NCI-H2171 (cell line): ENCODE results near the gene CREB3.

Experiments used
- DNase-seq: peaks from one replicate; lab custom pipeline; 2025; lab: John Stamatoyannopoulos, UW

The CREB3 gene

DNA sequence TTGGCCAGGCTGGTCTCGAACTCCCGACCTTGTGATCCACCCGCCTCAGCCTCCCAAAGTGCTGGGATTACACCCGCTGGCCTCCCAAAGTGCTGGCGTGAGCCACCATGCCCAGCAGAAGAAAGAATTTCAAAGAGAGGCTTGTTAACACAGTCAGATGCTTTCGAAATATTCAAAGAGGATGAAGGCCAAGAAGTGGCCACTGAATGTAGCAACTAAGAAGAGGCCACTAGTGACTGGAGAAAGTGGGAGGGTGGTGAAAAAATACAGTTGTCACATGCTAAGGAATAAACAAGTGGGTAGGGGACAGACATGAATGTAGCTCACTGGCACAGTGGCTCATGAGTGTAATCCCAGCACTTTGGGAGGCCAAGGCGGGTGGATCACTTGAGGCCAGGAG, 29.8 kb upstream of the CREB3 start:
- DNase-seq = no peak

DNA sequence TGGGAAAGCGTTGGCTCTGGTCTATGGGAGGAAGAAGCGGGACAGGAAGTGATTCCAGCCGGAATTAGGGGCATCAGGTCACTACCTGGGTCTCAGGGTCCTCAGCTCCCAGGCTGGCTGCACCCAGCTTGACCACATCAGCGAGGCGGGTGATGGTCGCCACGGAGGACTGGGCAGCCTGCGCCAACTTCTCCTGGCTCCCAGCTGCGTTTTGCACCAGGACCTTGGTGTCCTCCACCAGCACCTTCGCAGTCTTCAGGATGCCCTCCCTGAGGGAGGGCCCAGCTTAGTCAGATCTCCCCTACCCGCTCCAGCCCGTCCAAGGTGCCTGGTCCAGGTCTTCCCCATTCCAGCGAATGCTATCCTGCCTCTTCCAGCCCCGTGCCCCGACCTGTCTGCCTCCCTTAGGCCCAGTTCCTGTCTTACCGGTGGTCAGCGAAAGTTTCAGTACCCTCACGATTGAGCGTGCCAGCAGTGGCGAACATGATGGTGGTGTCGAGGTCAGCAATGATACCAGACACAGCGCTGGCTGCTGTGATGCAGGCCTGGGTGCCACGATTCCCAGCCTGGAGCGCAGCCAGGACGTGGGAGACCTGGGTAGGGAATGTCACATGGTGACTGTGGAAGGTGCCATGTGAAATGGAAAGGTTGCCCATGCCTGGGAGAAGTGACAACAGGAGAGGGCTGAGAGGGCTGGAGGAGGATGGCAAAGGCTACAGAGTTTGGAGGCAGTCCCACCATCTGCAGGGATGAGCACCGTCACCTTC, 28.4 kb upstream of the CREB3 start:
- no peak for DNase-seq

DNA sequence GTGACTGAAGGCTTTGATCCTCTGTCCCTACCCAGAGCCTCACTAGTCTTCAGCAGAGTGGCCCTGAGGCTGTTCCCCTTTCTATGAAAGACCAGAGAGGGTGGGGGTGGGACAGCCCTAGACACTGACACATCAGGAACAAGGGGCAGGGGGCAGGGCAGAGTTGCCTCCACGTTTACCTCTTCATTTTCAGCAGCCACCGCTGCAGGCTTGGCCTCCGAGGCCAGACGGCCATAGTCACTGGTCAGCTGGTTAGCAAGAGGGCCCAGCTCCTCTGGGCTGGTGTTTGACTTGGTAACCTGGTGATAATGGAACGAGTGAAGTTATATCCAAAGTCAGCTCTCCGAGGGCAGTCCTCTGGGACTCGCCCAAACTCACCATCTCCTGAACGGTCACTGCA, 27.1 kb upstream of the CREB3 start:
- no peak for DNase-seq

DNA sequence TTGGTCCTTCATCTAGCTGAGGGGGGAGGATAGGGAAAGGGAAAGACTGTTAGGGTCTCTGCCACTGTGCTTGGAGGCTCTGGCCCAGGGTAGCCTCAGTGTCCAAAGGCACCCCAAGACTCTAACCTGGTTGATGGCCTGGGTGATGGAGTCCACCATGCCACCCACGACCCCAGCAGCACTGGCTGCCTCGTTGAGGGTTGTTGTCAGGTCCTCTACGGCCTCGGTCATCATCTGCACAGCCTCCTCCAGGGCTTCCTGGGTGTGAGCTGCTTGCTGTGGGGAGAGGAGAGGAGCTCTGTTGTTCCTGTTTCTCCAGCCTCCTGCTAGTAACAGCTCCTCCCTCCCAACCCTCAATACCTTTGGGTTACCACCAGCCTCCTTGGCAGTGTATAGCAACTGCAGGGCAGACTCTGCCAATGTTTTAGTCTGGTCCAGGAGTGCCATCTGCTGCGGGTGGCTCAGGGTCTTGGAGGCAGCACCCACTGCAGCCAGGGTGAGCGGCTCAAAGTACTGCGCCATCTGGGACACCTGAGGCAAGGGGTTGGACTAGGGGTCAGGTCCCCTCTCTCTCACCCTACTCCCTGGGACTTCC, 26.5 kb upstream of the CREB3 start:
- no peak for DNase-seq

DNA sequence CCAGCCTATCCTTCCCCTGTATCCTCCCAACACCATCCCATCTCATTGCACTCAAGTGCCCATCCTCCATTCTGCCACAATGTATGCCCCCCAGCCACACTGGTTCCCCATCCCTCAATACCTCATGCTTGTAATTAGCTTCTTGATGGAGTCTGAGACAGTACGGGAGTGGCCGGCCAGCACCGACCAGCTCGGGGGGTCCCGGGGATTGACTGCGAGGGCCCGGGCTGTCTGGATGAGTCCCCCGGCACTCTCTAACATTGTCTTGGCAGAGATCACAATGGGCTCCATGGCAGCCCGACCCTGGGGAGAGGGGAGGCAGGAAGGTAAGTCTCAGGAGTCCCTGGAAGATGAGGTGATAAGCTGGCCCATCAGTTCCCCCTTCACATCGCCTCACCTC, 25.5 kb upstream of the CREB3 start:
- no peak for DNase-seq

DNA sequence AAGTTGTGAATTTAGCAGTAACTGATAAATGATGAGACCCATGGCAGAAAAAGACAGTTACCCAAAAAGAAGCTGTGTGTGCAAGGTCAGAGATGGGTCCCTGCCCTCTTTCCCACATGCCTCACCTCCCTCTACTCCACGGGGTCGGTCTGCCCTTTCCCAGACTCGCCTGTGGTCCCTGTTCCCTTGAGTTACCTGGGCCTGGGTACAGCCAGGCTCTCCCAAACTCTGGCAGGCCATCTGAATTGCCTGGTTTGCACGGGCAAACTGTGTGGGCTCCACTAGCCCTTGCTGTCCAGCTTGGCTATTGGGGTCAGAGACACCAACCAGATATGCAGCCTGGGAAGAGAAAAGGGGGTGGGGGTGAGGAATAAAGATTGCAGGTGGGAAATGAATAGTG, 24.3 kb upstream of the CREB3 start:
- no peak for DNase-seq

DNA sequence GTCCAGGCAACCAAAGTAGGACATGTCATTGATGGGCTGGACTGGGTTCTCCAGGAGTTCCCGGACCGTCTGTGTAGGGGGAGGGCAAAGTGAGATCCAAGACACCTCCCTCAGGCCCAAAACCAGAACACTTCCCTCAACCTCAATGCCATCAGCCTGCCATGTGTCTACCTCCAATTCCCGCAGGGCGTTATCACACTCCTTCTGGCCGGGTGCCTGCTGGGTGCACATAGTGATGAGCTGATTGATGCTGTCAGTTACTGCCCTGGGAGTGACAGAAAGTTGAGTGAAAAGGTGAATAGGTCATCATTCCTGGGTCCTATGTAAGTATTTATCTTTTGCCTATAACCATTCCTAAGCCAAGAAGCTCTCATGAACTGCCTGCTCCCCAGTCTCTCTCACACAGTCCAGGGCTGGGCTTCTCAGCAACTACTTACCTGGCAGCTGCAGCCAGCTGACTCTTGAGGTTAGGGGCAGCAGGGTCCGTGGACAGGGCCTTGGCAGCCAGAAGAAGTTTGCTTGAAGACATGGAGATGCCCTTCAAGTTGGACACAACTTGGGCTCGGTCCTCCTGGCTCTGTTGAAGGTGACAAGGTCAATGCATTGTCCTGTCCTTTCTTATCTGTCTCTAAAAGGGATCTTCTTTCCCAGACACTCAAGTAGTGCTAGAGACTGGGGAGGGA, 21.5 kb upstream of the CREB3 start:
- no peak for DNase-seq

DNA sequence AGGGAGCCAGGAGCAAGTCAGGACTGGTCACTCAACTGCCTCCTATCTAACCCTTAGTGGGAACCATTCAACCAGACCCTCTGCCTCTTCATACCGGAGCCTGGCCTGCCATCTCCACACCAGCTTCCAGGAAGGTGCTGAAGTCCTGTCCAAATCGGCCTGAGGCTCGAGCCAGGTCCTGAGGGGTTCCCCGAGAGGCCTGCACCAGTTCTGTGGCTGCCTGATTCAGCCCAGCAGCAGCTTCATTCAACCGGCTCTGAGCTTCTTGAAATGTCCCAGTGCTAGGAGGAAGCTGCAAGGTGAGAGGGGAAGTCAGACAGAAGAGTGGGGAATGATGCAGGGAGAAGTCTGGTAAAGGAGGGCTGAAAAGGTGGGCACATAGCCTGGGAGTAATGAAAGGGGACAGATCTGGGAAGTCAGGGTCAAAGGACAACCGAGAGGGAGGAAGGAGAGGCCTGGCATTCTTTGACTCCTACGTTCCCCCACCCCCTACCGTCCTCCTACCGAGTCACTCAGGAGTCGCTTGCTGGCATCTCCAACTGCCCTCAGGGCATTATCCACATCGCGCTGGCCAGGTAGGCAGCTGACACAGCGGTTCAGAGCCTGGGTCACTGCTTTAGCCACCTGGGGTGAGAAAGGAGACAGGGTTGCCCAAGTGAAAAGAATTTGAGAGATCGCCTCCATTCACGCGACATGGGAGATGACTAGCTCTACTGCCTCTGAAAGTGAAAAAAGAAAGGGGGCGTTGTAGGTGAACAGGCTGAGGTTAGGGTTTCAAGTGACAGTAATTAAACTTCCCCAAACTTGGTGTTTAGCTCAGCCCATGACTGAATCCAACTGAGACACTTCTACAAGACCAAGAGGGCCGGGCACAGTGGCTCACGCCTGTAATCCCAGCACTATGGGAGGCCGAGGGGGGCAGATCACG, 20.7 kb upstream of the CREB3 start:
- DNase-seq = no peak

DNA sequence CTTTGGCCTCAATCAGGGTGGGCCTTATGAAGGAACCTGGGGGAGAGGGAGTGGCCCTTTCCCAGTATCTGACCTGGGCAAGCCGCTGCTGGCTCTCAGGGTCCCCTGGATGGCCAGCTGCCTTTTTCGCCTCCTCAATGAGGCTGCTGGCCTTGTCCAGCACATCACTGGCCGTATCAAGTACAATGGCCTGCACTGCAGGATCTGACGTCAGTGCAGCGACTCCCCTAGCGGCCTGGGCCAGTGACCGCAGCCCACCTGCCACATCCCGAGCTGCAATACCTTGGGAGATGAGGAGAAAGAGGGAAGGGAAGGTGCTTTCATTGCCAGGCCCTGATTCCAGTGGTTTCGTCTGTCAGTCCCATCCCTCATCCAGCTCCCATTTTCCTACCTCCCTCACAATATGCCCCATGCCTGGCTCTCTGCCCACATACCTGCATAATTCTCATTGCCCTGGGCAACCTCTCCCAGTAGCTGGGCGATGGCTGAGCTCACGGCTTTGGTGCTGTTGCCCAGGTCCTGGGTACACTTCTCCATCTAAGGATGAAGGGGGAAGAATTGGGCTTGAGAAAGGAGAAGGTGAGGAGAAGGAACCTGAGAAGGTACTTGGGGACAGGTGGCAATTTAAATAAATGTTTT, 19.6 kb upstream of the CREB3 start:
- no peak for DNase-seq

DNA sequence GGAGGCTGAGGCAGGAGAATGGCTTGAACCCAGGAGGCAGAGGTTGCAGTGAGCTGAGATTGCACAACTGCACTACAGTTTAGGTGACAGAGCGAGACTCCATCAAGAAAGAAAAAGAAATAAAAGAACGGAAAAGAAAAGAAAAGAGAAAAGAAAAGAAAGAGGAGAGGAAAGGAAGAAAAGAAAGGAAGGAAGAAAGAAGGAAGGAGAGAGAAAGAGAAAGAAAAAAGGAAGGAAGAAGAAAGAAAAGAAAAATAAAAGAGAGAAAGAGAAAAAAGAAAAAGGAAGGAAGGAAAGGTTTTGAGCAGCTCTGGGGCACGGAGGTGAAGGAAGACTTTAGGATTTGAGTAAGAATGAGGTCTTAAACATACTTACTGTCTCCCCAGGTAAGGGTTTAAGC, 18.9 kb upstream of the CREB3 start:
- no peak for DNase-seq

DNA sequence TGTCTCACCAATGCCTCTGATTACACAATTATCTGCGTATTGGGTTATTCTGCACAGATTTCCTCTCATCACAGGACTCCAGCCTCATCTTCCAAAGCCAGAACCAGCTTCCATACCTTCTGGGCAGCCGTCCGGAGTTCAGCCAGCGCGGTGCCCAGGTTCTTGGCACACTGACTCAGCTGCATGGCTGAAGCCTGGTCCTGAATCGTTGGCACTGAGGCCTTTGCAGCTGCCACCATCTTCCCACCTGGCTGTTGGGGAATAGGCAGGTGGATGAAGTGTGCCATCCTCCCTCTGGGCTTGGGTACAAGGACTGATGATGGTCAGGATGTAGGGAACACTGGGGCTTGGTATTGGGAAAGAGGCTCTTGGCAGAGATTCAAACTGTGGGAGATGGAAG, 18.3 kb upstream of the CREB3 start:
- no peak for DNase-seq

DNA sequence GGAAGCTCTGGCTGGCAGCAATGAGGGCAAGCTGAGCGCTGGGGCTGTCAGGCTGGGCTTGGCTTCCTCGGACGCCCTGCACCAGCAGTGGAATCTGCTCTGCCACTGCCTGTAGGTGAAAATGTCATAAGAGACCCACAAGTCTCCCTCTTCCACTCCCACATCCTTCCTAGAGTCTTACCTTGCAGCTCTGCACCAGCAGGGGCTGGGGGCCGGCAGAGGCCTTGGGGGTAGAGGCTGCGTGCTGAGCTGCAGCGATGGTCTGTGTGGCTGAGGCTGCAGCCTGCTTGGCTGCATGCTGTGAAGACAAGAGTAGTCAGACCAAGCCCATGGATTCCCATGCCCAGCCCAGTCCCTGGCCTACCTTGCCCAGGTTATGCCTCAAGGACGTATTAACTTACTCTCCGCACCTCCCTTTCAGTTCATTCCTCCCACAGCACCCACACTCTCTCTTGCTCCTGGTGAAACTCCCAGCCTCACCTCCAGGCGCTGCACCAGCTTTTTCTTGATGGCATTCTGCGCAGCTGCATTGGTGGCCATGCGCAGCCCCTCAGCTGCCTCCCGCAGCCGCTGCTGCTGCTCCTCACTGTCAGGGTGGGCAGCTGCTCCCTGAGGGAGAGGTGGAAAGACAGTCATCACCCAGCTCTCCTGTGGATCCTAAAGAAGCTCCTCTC, 17.8 kb upstream of the CREB3 start:
- no peak for DNase-seq

DNA sequence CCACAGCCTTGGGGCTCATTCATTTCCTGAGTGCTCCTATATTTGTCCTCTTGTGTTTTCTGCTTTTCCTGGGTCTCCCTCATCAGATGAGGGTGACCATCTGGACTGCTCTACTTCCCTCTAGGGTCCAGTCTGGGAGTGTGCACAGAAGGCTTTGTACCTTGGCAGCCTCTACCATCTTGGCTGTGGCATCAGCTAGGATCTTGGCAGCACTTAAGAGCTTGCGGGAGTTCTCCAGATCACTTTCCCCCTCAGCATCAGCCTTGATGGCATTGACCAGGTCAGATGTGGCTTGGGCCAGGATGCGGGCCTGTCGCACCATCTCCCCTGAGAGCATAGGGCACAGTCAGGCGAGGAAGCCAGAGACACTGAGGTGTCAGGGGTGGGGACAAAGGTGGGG, 16.2 kb upstream of the CREB3 start:
- no peak for DNase-seq

DNA sequence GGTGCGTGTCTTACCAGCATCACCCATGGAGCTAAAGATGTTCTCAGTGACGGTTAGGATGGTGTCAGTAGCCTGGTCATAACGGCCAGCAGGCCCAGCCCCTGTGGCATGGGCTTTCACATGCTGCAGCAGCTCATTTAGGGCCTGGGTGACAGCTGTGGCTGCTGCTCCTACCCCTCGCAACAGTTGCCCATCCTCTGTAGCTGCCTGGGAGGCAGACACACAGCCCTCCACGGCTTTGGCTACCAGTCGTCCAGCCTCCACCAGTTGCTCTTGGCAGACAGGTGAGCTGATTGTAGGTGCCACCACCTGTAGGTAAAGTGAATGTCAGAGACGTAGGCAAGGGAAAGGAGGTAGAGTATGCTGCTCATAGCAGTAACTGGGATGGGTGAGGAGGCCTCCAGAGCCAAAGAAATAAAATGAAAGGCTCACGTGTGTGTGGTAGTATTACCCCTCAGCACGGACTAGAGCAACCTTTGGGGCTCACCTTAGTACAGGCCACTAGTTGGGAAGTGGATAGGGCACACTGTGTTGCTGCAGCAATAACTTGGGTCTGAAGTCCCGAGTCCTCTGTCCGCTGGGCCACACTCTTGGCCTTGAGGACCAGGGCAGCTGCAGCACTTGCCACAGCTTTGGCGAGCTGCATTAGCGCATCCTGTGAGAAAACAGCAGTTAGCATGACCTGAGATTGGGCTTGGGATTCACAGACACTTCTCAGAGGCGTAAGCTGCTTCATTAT, 15.2 kb upstream of the CREB3 start:
- DNase-seq = no peak

DNA sequence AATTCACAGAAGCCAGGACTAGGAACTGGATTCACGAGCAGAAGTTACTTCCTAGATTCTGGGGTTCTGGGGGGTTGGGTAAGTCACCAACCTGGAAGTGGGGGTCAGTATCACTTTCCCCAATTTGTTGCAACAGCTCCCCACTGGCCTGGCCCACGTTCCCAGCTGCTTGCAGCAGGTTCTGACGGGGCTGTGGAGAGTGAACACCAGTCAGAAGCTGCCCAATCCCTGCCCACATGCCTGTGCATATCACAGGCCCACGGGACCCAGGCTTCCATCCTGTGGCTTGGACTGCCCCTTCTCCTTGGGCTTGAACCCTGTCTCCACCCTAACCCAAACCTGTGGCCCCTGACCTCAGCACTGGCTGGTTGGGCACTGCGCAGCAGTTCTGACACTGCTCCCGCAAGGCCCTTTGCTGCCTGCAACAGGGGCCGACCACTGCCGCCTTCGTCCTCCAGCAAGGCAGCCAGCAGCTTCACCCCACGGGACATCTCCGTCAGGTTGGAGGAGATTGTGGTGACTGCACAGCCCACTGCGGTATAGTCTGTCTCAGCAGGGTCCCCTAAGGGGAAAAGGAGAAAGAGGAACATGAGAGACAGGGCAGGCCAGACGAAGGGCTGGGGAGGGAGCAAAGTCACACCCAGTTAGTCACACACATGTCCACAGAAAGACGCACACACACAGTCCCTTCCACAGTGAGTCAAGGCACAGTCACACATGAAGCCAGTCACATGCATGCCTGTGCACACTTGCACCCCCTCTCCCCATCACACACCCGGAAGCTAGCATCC, 13.6 kb upstream of the CREB3 start:
- DNase-seq = no peak

DNA sequence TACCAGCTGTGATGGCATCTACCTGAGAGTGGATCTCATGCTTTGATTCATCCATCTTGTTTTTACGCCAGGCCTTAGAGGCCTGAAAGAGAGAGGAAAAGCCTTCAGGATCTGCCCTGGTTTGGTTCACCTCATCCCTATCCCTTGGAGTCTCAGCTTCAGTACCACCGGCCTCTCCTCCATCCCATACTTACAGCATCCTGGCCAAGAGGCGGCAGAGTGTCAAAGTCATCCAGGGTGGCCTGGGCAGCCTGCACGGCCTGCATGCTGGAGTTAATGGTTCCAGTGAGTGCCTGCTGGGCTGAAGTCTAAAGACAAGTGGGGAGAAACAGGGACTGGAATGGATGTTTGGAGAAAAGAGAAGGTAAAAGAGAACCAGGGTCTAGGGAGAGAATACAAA, 12.9 kb upstream of the CREB3 start:
- no peak for DNase-seq

DNA sequence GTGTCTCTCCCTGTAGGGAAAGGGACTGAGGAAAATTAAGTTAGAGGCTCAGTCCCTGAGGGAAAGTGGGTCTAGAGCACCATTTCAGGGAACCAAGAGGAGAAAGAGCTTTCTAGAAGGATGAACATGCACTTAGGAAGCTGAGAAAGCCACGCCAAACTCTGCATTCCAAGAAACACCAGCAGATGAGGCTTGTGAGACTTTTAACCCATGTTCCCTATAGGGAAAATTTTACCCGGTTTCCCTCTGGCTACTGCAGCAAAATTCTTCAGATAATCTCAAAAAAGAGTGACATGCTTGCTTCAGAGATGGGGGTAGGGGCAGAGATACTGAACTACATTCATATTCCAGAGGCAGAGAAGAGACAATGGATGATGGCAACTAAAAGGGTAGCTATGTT, 9.0 kb upstream of the CREB3 start:
- DNase-seq = no peak

DNA sequence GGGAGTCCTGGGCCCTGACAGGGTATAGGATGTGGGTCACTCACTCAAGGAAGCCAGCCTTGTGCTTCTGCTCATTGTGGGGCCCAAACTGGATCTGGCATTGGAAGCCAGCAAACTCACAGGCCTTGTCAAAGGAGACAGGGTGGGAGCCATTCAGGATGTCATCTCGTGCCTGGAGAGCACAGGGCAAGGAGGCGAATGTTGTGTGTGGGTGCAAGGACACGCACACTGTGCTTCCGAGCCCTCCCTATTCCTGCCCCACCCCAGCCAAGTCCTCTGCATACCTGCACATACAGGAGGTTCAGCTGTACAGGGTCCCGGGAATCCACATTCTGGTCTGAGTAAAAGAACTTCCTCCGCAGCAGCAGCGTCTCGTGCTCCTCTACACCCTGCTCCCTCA, 8.6 kb upstream of the CREB3 start:
- no peak for DNase-seq

DNA sequence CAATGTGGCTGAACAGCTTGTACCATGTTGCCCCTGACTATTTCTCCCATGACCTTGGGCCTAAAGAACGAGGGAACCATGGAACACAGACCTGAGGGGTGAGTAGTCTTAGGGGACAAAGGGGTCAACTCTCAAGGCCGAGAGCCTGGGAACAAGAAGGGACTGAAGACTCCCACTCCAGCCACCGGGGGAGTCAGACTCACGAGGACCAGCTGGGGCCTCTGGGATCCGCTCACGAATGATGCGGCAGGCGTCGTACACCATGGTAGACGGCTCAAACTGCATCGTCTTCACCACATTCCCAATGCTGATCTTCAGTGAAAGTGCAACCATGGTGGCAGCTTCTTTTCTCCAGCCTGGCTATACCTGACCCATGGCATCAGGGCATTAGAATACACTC, 7.1 kb upstream of the CREB3 start:
- no peak for DNase-seq

DNA sequence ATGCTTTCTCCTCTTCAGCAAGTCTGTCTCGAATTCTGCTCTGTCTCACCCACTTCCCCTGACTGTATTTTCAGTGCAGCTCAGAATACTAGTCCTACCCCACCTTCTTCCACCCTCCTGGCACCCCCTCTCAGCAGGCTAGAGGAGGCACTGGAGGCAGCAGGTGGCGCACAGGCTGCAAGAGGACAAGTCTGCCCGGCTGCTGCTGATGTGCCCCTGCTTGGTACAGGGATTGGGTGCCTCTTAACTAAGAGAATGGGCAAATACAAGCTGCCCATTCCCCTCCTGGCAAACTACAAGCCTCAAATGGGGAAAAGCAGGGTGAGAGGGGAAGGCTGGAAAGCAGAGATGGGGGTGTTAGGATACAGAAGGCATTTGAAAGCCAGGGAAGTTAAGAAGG, 5.5 kb upstream of the CREB3 start:
- DNase-seq = no peak
